Measurements from ENCODE around the gene PCDHGA7. TPM values are rescaled to one million over a fixed set of nuclear protein-coding genes. Genes with fewer than 3 reads are reported as not detected.
A peak's percentile ranks its signal among the peaks of the same experiment; 100 is the strongest.
"Not testable (repeated sequence)": the region's sequence is repeated elsewhere in the genome, so short reads cannot be mapped to it uniquely, and the experiment has no call there.

PCDHGA7 gene
- total and polyA plus RNA-seq, 5 donors, result 1.8 to 5.2 (median 4.3) TPM

DNA sequence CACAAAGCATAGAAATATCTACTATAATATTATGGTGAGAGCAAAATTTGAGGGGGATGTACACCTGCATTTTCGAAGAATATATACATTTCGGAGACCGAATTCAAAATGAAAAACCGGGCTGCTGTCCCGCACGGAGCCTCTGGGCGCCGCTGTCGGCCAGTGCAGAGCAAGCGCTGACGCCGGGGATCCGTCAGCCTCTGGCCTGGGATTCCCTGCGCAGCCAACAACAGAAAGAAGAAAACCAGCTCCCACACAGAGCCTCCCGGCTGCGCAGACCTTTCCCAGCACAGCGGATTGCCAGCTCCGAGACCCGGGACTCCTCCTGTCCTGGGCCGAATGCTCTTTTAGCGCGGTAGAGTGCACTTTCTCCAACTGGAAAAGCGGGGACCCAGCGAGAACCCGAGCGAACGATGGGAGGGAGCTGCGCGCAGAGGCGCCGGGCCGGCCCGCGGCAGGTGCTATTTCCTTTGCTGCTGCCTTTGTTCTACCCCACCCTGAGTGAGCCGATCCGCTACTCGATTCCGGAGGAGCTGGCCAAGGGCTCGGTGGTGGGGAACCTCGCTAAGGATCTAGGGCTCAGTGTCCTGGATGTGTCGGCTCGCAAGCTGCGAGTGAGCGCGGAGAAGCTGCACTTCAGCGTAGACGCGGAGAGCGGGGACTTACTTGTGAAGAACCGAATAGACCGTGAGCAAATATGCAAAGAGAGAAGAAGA is 25.4 kb downstream of the PCDHGA7 start, which contains the start of gene PCDHGB6:
TSS of gene PCDHGB6 (plus strand) at position 232 of the 716 bp plus-strand sequence. CDS start at position 414, 182 bp downstream.
- H3K9me3 ChIP-seq (ENCODE audit: control insufficient read depth, low read length), result not testable (repeated sequence)

DNA sequence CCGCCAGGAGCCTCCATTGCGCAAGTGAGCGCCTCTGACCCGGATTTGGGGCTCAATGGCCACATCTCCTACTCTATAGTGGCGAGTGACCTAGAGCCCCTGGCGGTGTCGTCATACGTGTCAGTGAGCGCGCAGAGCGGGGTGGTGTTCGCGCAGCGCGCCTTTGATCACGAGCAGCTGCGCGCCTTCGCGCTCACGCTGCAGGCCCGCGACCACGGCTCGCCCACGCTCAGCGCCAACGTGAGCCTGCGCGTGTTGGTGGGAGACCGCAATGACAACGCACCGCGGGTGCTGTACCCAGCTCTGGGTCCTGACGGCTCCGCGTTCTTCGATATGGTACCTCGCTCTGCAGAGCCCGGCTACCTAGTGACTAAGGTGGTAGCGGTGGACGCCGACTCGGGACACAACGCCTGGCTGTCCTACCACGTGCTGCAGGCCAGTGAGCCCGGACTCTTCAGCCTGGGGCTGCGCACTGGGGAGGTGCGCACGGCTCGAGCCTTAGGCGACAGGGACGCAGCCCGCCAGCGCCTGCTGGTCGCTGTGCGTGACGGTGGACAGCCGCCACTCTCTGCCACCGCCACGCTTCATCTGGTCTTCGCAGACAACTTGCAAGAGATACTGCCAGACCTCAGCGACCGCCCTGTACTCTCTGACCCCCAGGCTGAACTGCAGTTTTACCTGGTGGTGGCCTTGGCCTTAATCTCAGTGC is 27.2 kb downstream of the PCDHGA7 start:
- H3K27ac ChIP-seq (ENCODE audit: low read length), result no peak overlapping the region
- intact Hi-C loops (cut with DNase I), result loop anchor here in 1 of 4 donors (5.0 to 10.0 kb wide), 3 partner anchors 115 to 175 kb away; no protein-coding TSS in a partner anchor
- H3K4me1 ChIP-seq (ENCODE audit: control insufficient read depth, insufficient read depth, low read length), result no peaks in the 10 kb centered on the region
- 24% methylated on average over 64 of the region's 64 CpGs for WGBS
- ATAC-seq (no peak), DNase-seq (no peak)
- H3K27me3 ChIP-seq (ENCODE audit: control insufficient read depth, insufficient read depth), result no peaks in the 10 kb centered on the region
- H3K4me3 ChIP-seq (ENCODE audit: low read length), result no peak overlapping the region
- H3K9me3 ChIP-seq (ENCODE audit: control insufficient read depth, low read length), result peaks cover 5% of the 10 kb centered on the region

More for the DNA sequence above, 25.4 kb downstream of the PCDHGA7 start, which contains the start of gene PCDHGB6:
- H3K27me3 ChIP-seq (ENCODE audit: control insufficient read depth, insufficient read depth); H3K27ac ChIP-seq (ENCODE audit: low read length); H3K4me1 ChIP-seq (ENCODE audit: control insufficient read depth, insufficient read depth, low read length): not testable (repeated sequence)
- DNase-seq (peak; percentile 44 to 82 (median 76)), ATAC-seq (peak; percentile 84 to 89)
- intact Hi-C loops (cut with DNase I), result loop anchor here in 1 of 4 donors (5.0 to 10.0 kb wide), 2 partner anchors 154 to 173 kb away; no protein-coding TSS in a partner anchor
- WGBS, result 10% methylated on average over 50 of the region's 51 CpGs
- peak within 1 kb of the TSS; percentile 56 for H3K4me3 ChIP-seq (ENCODE audit: low read length)

DNA sequence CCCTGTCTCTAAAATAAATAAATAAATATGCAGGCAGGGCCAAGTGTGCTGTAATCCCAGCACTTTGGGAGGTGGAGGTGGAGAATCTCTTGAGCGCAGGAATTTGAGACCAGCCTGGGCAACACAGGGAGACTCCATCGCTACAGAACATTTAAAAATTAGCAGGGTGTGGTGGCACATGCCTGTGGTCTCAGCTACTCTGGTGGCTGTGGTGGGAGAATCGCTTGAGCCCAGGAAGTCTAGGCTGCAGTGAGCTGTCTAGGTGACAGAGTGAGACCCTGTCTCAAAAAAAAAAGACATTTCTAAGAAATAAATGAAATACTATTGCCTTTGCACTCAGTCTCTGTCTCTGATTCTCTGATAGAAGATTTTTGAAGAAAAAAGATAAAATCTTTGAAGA is 29.0 kb downstream of the PCDHGA7 start:
- Histone ChIP-seq H3K27ac (ENCODE audit: low read length) (no peak overlapping the region), H3K27me3 (ENCODE audit: control insufficient read depth, insufficient read depth) (no peaks in the 10 kb centered on the region), H3K4me3 (ENCODE audit: low read length) (no peak overlapping the region), H3K9me3 (ENCODE audit: control insufficient read depth, low read length) (peaks cover 3% of the 10 kb centered on the region), H3K4me1 (ENCODE audit: control insufficient read depth, insufficient read depth, low read length) (no peaks in the 10 kb centered on the region)
- ATAC-seq, result no peak
- DNase-seq, result no peak
- intact Hi-C loops (cut with DNase I), result loop anchor here in 1 of 4 donors (10.0 kb wide), 1 partner anchor 113 kb away; no protein-coding TSS in a partner anchor
- 65% methylated on average over 3 of the region's 3 CpGs for WGBS

DNA sequence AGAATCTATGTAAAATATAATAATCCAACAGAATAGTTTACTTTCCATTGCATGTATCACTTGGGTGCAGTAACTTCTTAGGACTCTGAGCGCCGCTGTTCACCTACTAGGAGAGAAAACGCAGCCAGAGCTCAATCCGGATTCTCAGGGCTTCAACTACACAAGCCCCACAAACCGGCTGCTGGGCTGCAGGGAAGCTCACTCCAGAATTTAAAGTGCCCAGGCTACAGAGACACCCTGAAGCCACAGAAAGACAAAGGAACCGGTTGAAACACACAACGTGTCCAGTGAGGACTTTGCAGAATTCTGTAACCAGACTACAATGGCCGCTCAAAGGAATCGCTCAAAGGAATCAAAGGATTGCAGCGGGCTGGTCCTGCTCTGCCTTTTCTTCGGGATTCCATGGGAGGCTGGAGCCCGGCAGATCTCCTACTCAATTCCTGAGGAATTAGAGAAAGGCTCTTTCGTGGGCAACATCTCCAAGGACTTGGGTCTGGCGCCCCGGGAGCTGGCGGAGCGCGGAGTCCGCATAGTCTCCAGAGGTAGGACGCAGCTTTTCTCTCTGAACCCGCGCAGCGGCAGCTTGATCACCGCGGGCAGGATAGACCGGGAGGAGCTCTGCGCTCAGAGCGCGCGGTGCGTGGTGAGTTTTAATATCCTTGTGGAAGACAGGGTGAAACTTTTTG is 30.5 kb downstream of the PCDHGA7 start, which contains the start of gene PCDHGA10:
TSS of gene PCDHGA10 (plus strand) at position 134 of the 686 bp plus-strand sequence. CDS start at position 323, 189 bp downstream.
- no peaks in the 10 kb centered on the region for H3K4me1 ChIP-seq (ENCODE audit: control insufficient read depth, insufficient read depth, low read length)
- intact Hi-C loops (cut with DNase I), result loop anchor here in 1 of 4 donors (10.0 kb wide), 1 partner anchor 112 kb away; no protein-coding TSS in a partner anchor
- WGBS, result 24% methylated on average over 31 of the region's 31 CpGs
- ATAC-seq (peak in 1 of 2 donors; percentile 50), DNase-seq (no peak)
- H3K9me3 ChIP-seq (ENCODE audit: control insufficient read depth, low read length), result peaks cover 3% of the 10 kb centered on the region
- no peak within 1 kb of the TSS for H3K27ac ChIP-seq (ENCODE audit: low read length)
- H3K4me3 ChIP-seq (ENCODE audit: low read length), result peak within 1 kb of the TSS; percentile 32
- no peaks in the 10 kb centered on the region for H3K27me3 ChIP-seq (ENCODE audit: control insufficient read depth, insufficient read depth)

- Histone ChIP-seq H3K9me3 (ENCODE audit: control insufficient read depth, low read length) (peaks cover 5% of the 10 kb centered on the region), H3K27ac (ENCODE audit: low read length) (no peak overlapping the region), H3K27me3 (ENCODE audit: control insufficient read depth, insufficient read depth) (no peaks in the 10 kb centered on the region), H3K4me3 (ENCODE audit: low read length) (peak overlapping the region; percentile 32), H3K4me1 (ENCODE audit: control insufficient read depth, insufficient read depth, low read length) (no peaks in the 10 kb centered on the region)
- no peak for ATAC-seq
- 24% methylated on average over 25 of the region's 25 CpGs for WGBS
- intact Hi-C loops (cut with DNase I), result loop anchor here in 1 of 4 donors (10.0 kb wide), 1 partner anchor 111 kb away; no protein-coding TSS in a partner anchor
- no peak for DNase-seq
Measured at GRCh38 chr5:141413540-141414069, 31.1 kb downstream of the PCDHGA7 start.

DNA sequence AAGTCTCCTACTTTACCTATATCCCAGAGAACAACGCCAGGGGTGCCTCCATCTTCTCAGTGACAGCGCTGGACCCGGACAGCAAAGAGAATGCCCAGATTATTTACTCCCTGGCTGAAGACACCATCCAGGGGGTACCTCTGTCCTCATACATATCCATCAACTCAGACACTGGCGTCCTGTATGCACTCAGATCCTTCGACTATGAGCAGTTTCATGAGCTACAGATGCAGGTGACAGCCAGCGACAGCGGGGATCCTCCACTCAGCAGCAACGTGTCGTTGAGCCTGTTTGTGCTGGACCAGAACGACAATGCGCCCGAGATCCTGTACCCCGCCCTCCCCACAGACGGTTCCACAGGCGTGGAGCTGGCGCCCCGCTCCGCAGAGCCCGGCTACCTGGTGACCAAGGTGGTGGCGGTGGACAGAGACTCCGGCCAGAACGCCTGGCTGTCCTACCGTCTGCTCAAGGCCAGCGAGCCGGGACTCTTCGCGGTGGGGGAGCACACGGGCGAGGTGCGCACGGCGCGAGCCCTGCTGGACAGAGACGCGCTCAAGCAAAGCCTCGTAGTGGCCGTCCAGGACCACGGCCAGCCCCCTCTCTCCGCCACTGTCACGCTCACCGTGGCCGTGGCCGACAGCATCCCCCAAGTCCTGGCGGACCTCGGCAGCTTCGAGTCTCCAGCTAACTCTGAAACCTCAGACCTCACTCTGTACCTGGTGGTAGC is 32.2 kb downstream of the PCDHGA7 start:
- WGBS, result 28% methylated on average over 46 of the region's 46 CpGs
- H3K27me3 ChIP-seq (ENCODE audit: control insufficient read depth, insufficient read depth); ATAC-seq; H3K9me3 ChIP-seq (ENCODE audit: control insufficient read depth, low read length); H3K27ac ChIP-seq (ENCODE audit: low read length); H3K4me3 ChIP-seq (ENCODE audit: low read length); H3K4me1 ChIP-seq (ENCODE audit: control insufficient read depth, insufficient read depth, low read length); DNase-seq: not testable (repeated sequence)
- intact Hi-C loops (cut with DNase I), result loop anchor here in 2 of 4 donors (5.0 to 10.0 kb wide), 2 partner anchors 110 to 143 kb away; no protein-coding TSS in a partner anchor

DNA sequence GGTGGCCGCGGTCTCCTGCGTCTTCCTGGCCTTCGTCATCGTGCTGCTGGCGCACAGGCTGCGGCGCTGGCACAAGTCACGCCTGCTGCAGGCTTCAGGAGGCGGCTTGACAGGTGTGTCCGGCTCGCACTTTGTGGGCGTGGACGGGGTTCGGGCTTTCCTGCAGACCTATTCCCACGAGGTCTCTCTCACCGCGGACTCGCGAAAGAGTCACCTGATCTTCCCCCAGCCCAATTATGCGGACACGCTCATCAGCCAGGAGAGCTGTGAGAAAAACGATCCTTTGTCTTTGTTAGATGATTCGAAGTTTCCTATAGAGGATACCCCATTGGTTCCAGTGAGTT is 32.7 kb downstream of the PCDHGA7 start:
- H3K27ac ChIP-seq (ENCODE audit: low read length); DNase-seq; H3K4me1 ChIP-seq (ENCODE audit: control insufficient read depth, insufficient read depth, low read length); H3K9me3 ChIP-seq (ENCODE audit: control insufficient read depth, low read length); H3K4me3 ChIP-seq (ENCODE audit: low read length); ATAC-seq; H3K27me3 ChIP-seq (ENCODE audit: control insufficient read depth, insufficient read depth): not testable (repeated sequence)
- 29% methylated on average over 24 of the region's 24 CpGs for WGBS
- intact Hi-C loops (cut with DNase I), result loop anchor here in 2 of 4 donors (5.0 to 10.0 kb wide), 2 partner anchors 110 to 142 kb away; no protein-coding TSS in a partner anchor

- ATAC-seq, result peak; percentile 93 to 96
- DNase-seq, result peak; percentile 71 to 92 (median 90)
- H3K9me3 ChIP-seq (ENCODE audit: control insufficient read depth, low read length), result peaks cover 15% of the 10 kb centered on the region
- not testable (repeated sequence) for H3K4me1 ChIP-seq (ENCODE audit: control insufficient read depth, insufficient read depth, low read length); H3K27ac ChIP-seq (ENCODE audit: low read length); H3K27me3 ChIP-seq (ENCODE audit: control insufficient read depth, insufficient read depth)
- WGBS, result 6% methylated on average over 47 of the region's 47 CpGs
- peak within 1 kb of the TSS; percentile 61 for H3K4me3 ChIP-seq (ENCODE audit: low read length)
- intact Hi-C loops (cut with DNase I), result loop anchor here in 2 of 4 donors (5.0 to 10.0 kb wide), 2 partner anchors 107 to 140 kb away; no protein-coding TSS in a partner anchor
Measured at GRCh38 chr5:141417494-141418172, 35.1 kb downstream of the PCDHGA7 start, which contains the start of gene PCDHGB7. TSS of gene PCDHGB7 (plus strand) at chr5:141417677. CDS start at chr5:141417860, 183 bp downstream.

DNA sequence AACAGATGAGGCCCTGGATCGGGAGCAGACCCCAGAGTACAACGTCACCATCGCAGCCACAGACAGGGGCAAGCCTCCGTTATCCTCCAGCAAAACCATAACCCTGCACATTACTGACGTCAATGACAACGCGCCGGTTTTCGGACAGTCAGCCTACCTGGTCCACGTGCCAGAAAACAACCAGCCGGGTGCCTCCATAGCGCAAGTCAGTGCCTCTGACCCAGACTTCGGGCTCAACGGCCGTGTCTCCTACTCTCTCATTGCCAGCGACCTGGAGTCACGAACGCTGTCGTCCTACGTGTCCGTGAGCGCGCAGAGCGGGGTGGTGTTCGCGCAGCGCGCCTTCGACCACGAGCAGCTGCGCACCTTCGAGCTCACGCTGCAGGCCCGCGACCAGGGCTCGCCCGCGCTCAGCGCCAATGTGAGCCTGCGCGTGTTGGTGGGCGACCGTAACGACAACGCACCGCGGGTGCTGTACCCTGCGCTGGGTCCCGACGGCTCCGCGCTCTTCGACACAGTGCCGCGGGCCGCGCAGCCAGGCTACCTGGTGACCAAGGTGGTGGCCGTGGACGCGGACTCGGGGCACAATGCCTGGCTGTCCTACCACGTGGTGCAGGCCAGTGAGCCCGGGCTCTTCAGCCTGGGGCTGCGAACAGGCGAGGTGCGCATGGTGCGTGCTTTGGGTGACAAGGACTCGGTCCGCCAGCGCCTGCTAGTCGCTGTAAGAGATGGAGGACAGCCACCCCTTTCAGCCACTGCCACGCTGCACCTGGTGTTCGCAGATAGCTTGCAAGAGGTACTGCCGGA is 36.7 kb downstream of the PCDHGA7 start:
- intact Hi-C loops (cut with DNase I), result loop anchor here in 2 of 4 donors (5.0 to 10.0 kb wide), 2 partner anchors 106 to 138 kb away; no protein-coding TSS in a partner anchor
- Histone ChIP-seq H3K27ac (ENCODE audit: low read length) (no peak overlapping the region), H3K27me3 (ENCODE audit: control insufficient read depth, insufficient read depth) (no peaks in the 10 kb centered on the region), H3K4me1 (ENCODE audit: control insufficient read depth, insufficient read depth, low read length) (peaks cover 2% of the 10 kb centered on the region), H3K9me3 (ENCODE audit: control insufficient read depth, low read length) (peaks cover 18% of the 10 kb centered on the region), H3K4me3 (ENCODE audit: low read length) (no peak overlapping the region)
- DNase-seq, result no peak
- no peak for ATAC-seq
- WGBS, result 30% methylated on average over 74 of the region's 74 CpGs

Data from right cardiac atrium (tissue), 5 donors.